ENCODE measurements around the gene PWWP2B. TPM values are rescaled to one million over a fixed set of nuclear protein-coding genes. Genes with fewer than 3 reads are reported as not detected.

PWWP2B gene
- total RNA-seq, 1 donor from 2014 or later, result 12.0 TPM

GRCh38 chr10:132411561-132412253 lies 14.7 kb downstream of the PWWP2B start:
- H3K4me1 Mint-ChIP-seq (ENCODE audit: low read depth, unreplicated experiment), result peaks cover 20% of the 10 kb centered on the region

GRCh38 chr10:132412316-132413192 lies 15.6 kb downstream of the PWWP2B start:
- H3K4me2 ChIP-seq (ENCODE audit: low read length), result no peak overlapping the region
- H3K27ac Mint-ChIP-seq (ENCODE audit: unreplicated experiment), result no peak overlapping the region
- H3K36me3 Mint-ChIP-seq (ENCODE audit: low read depth, unreplicated experiment), result no peaks in the 10 kb centered on the region
- no peaks in the 10 kb centered on the region for H3K27me3 Mint-ChIP-seq (ENCODE audit: low read depth, unreplicated experiment)
- H3K27ac ChIP-seq (ENCODE audit: low read depth, low read length), result no peak overlapping the region
- no peaks in the 10 kb centered on the region for H3K9me3 Mint-ChIP-seq (ENCODE audit: unreplicated experiment)
- H3K9ac ChIP-seq (ENCODE audit: low read length), result no peak overlapping the region
- TF ChIP-seq EZH2 (IDR thresholded peaks at IDR 0.05; ENCODE audit: insufficient read depth, low read length) (no peak), CTCF (IDR thresholded peaks at IDR 0.05; ENCODE audit: insufficient read depth, low read depth, low read length) (no peak)
- FAIRE-seq (no peak), DNase-seq (ENCODE audit: low read depth) (no peak)
- no peaks in the 10 kb centered on the region for H3K79me2 ChIP-seq (ENCODE audit: insufficient read depth, low read length)
- H3K36me3 ChIP-seq (ENCODE audit: insufficient read depth, low read length), result no peaks in the 10 kb centered on the region
- no peaks in the 10 kb centered on the region for H3K9me3 ChIP-seq (ENCODE audit: insufficient read depth, low read depth, low read length)
- H3K4me1 Mint-ChIP-seq (ENCODE audit: low read depth, unreplicated experiment), result peaks cover 20% of the 10 kb centered on the region
- peaks cover 11% of the 10 kb centered on the region for H4K20me1 ChIP-seq (ENCODE audit: insufficient read depth, low read length)
- H3K4me1 ChIP-seq (ENCODE audit: insufficient read depth, low read length), result peaks cover 9% of the 10 kb centered on the region
- H3K27me3 ChIP-seq (ENCODE audit: insufficient read depth, low read length), result no peaks in the 10 kb centered on the region
- H3K4me3 Mint-ChIP-seq (ENCODE audit: unreplicated experiment), result no peak overlapping the region
- no peak overlapping the region for H2AFZ ChIP-seq (ENCODE audit: low read depth, low read length)
- no peak overlapping the region for H3K4me3 ChIP-seq (ENCODE audit: insufficient read depth, low read depth, low read length)

More at GRCh38 chr10:132411561-132412253, 14.7 kb downstream of the PWWP2B start:
- Mint-ChIP-seq H3K27ac (ENCODE audit: unreplicated experiment) (peak overlapping the region; percentile 34), H3K36me3 (ENCODE audit: low read depth, unreplicated experiment) (no peaks in the 10 kb centered on the region), H3K27me3 (ENCODE audit: low read depth, unreplicated experiment) (no peaks in the 10 kb centered on the region), H3K4me3 (ENCODE audit: unreplicated experiment) (no peak overlapping the region), H3K9me3 (ENCODE audit: unreplicated experiment) (no peaks in the 10 kb centered on the region)
- Histone ChIP-seq H3K9me3 (ENCODE audit: insufficient read depth, low read depth, low read length) (no peaks in the 10 kb centered on the region), H3K4me3 (ENCODE audit: insufficient read depth, low read depth, low read length) (no peak overlapping the region), H4K20me1 (ENCODE audit: insufficient read depth, low read length) (peaks cover 11% of the 10 kb centered on the region), H3K27ac (ENCODE audit: low read depth, low read length) (no peak overlapping the region), H2AFZ (ENCODE audit: low read depth, low read length) (no peak overlapping the region), H3K79me2 (ENCODE audit: insufficient read depth, low read length) (no peaks in the 10 kb centered on the region), H3K9ac (ENCODE audit: low read length) (no peak overlapping the region), H3K4me2 (ENCODE audit: low read length) (peak overlapping the region; percentile 69), H3K27me3 (ENCODE audit: insufficient read depth, low read length) (no peaks in the 10 kb centered on the region), H3K4me1 (ENCODE audit: insufficient read depth, low read length) (peaks cover 9% of the 10 kb centered on the region), H3K36me3 (ENCODE audit: insufficient read depth, low read length) (no peaks in the 10 kb centered on the region)
- TF ChIP-seq CTCF (IDR thresholded peaks at IDR 0.05; ENCODE audit: insufficient read depth, low read depth, low read length), result no peak
- TF ChIP-seq EZH2 (IDR thresholded peaks at IDR 0.05; ENCODE audit: insufficient read depth, low read length), result no peak
- DNase-seq (ENCODE audit: low read depth), result no peak
- no peak for FAIRE-seq
